Keratinocyte (primary cell): ENCODE measurements around the gene PCDHB7.

Experiments used
- CTCF ChIP-seq, 3 experiments: IDR thresholded peaks in 1 of 3; conservative IDR thresholded peaks in 1 of 3; optimal IDR thresholded peaks in 1 of 3; 2 replicates in 2 of 3; 3 replicates in 1 of 3; pipeline versions ENCODE3 to v1.5.1; 2011; ENCODE audit warnings: low read length in 3 of 3, mild to moderate bottlenecking in 3 of 3, moderate library complexity in 2 of 3, control low read depth in 1 of 3, inconsistent platforms in 1 of 3; ENCODE audit not compliant: insufficient read depth in 2 of 3; ENCODE audit errors: extremely low read depth in 1 of 3
- EZH2 ChIP-seq: IDR thresholded peaks from one replicate; pipeline ENCODE4 v1.6.1; 2012; ENCODE audit warnings: inconsistent platforms, mild to moderate bottlenecking, low read length, moderate library complexity

- TF ChIP-seq CTCF (optimal IDR thresholded peaks at IDR 0.05 in 1 of 3, IDR thresholded peaks at IDR 0.05 in 1 of 3, conservative IDR thresholded peaks at IDR 0.05 in 1 of 3; ENCODE audit: extremely low read depth in 1 of 3, insufficient read depth in 2 of 3, low read length in 3 of 3) (no peak), EZH2 (no peak)
Observed at GRCh38 chr5:141175933-141176332, 3.5 kb downstream of the PCDHB7 start.
